ENCODE measurements around the gene CRYGB. TPM values are rescaled to one million over a fixed set of nuclear protein-coding genes. Genes with fewer than 3 reads are reported as not detected.

CRYGB gene
- total and polyA plus RNA-seq, 2 of the 13 experiments (the other 11 are each of a cell fraction or from before 2014, with no cell fraction given), result not detected

GRCh38 chr2:208128136-208128535 lies 17.8 kb downstream of the CRYGB start:
- POLR2A ChIA-PET, result no interaction called here
- H3K36me3 ChIP-seq (replicated peaks in 1 of 2; ENCODE audit: control insufficient read depth in 1 of 2, insufficient read depth in 2 of 2, low read length in 2 of 2), result no peaks in the 10 kb centered on the region
- 86% methylated on average over 12 of the region's 12 CpGs for WGBS (ENCODE audit: low lambda C conversion rate)
- H3K4me1 ChIP-seq (ENCODE audit: insufficient read depth, low read length), result peaks cover 28% of the 10 kb centered on the region
- ATAC-seq, result no peak
- TF ChIP-seq MYC (CRISPR knock-in tag; IDR thresholded peaks at IDR 0.05; ENCODE audit: borderline replicate concordance) (no peak), HES4 (CRISPR knock-in tag; IDR thresholded peaks at IDR 0.05; ENCODE audit: borderline replicate concordance) (no peak), ZNF382 (CRISPR knock-in tag; IDR thresholded peaks at IDR 0.05; ENCODE audit: borderline replicate concordance) (no peak), RORA (CRISPR knock-in tag; IDR thresholded peaks at IDR 0.05) (no peak)
- no peaks in the 10 kb centered on the region for H3K79me2 ChIP-seq (ENCODE audit: insufficient read depth, low read length)
- no TSS peak for BruUV-seq (replicated peaks)
- no peak overlapping the region for H3K4me3 ChIP-seq (replicated peaks in 1 of 3; ENCODE audit: insufficient read depth in 1 of 3, low read depth in 2 of 3, low read length in 3 of 3)
- DNase-seq (ENCODE audit: low spot score), result no peak
- no peak overlapping the region for H3K27ac ChIP-seq (ENCODE audit: extremely low read length, insufficient read depth, low read length)
- no peak overlapping the region for H2AFZ ChIP-seq (ENCODE audit: low read length)
- CTCF ChIA-PET (ENCODE audit: low intra/inter-chr PET ratio, low total read pairs), result no interaction called here
- no peak for FAIRE-seq
- H4K20me1 ChIP-seq (ENCODE audit: insufficient read depth, low read length), result no peaks in the 10 kb centered on the region
- no peaks in the 10 kb centered on the region for H3K27me3 ChIP-seq (ENCODE audit: control insufficient read depth in 1 of 2, insufficient read depth in 2 of 2, low read length in 2 of 2)
- H3K4me2 ChIP-seq (ENCODE audit: low read depth, low read length), result no peak overlapping the region
- H3K9me3 ChIP-seq (ENCODE audit: low read length), result no peaks in the 10 kb centered on the region
- intact Hi-C loops (cut with micrococcal nuclease; ENCODE audit: unreplicated experiment), result no loop called here
- in situ Hi-C loops (cut with HindIII; ENCODE audit: extremely low pct_ligation_motif_present, low pct_unique_long_range_greater_than_20kb), result no loop called here
- H3K9ac ChIP-seq (ENCODE audit: insufficient read depth, low read depth, low read length), result no peak overlapping the region

- H3K79me2 ChIP-seq (ENCODE audit: insufficient read depth, low read length), result no peaks in the 10 kb centered on the region
- no peaks in the 10 kb centered on the region for H4K20me1 ChIP-seq (ENCODE audit: insufficient read depth, low read length)
- no peak for FAIRE-seq
- H3K27ac ChIP-seq (ENCODE audit: extremely low read length, insufficient read depth, low read length), result no peak overlapping the region
- in situ Hi-C loops (cut with HindIII; ENCODE audit: extremely low pct_ligation_motif_present, low pct_unique_long_range_greater_than_20kb) (no loop called here), intact Hi-C loops (cut with micrococcal nuclease; ENCODE audit: unreplicated experiment) (no loop called here)
- CTCF ChIA-PET (ENCODE audit: low intra/inter-chr PET ratio, low total read pairs), result no interaction called here
- no peak overlapping the region for H3K4me3 ChIP-seq (replicated peaks in 1 of 3; ENCODE audit: insufficient read depth in 1 of 3, low read depth in 2 of 3, low read length in 3 of 3)
- H3K9me3 ChIP-seq (ENCODE audit: low read length), result no peaks in the 10 kb centered on the region
- ATAC-seq, result no peak
- DNase-seq (ENCODE audit: low spot score), result no peak
- H3K9ac ChIP-seq (ENCODE audit: insufficient read depth, low read depth, low read length), result no peak overlapping the region
- WGBS (ENCODE audit: low lambda C conversion rate), result 79% methylated on average over 4 of the region's 4 CpGs
- H3K27me3 ChIP-seq (ENCODE audit: control insufficient read depth in 1 of 2, insufficient read depth in 2 of 2, low read length in 2 of 2), result no peaks in the 10 kb centered on the region
- no peak overlapping the region for H2AFZ ChIP-seq (ENCODE audit: low read length)
- no TSS peak for BruUV-seq (replicated peaks)
- TF ChIP-seq MATR3 (CRISPR knock-in tag; IDR thresholded peaks at IDR 0.05) (no peak), MAFF (IDR thresholded peaks at IDR 0.05; ENCODE audit: low read depth, low read length) (no peak), TAF1 (CRISPR knock-in tag; IDR thresholded peaks at IDR 0.05) (no peak)
- H3K4me2 ChIP-seq (ENCODE audit: low read depth, low read length), result no peak overlapping the region
- POLR2A ChIA-PET, result no interaction called here
- no peaks in the 10 kb centered on the region for H3K36me3 ChIP-seq (replicated peaks in 1 of 2; ENCODE audit: control insufficient read depth in 1 of 2, insufficient read depth in 2 of 2, low read length in 2 of 2)
- peaks cover 28% of the 10 kb centered on the region for H3K4me1 ChIP-seq (ENCODE audit: insufficient read depth, low read length)
Measured at GRCh38 chr2:208127090-208127489, 18.9 kb downstream of the CRYGB start.

All from HepG2 (cell line).